Prostate gland (tissue), 2 donors: ENCODE results near the gene PFDN1.

ENCODE experiments used
- CTCF ChIP-seq, 4 experiments: fragments of 200-600 bp in 2 of 4; fragments of 450-650 bp in 2 of 4; sonication (generic) in 2 of 4; IDR thresholded peaks; 1 replicate in 3 of 4; 2 replicates in 1 of 4; pipeline ENCODE4 v1.5.1; 2016 to 2019; ENCODE audit warnings: antibody characterized with exemption in 4 of 4, mild to moderate bottlenecking in 2 of 4, moderate library complexity in 2 of 4
- POLR2AphosphoS5 ChIP-seq: sonication (generic); formaldehyde crosslinking; IDR thresholded peaks from one replicate; pipeline ENCODE4 v1.6.1; 2017; ENCODE audit warnings: antibody characterized with exemption

DNA sequence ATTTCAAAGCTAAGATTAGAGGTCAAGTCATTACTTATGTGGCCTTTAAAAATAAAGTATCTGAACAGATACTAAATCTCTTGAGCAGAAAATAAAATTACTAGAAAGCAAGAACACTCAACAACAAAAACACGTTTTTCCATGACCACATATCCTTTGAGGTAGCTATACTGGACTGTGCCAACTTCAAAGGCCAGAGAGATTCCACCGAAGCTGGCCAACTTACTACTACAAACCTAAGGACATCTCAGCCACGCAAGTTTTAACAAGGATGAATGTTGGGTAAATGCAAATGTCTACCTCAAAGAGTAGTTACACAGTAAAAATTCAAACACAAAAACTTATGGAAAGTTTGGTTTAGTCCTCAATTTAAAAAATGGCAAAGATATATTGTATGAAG lies 18.9 kb downstream of the PFDN1 start:
- no peak for TF ChIP-seq CTCF (IDR thresholded peaks at IDR 0.05)
- TF ChIP-seq POLR2AphosphoS5 = no peak
